ENCODE measurements around the gene PRR36.

GRCh38 chr19:7829561-7830271 is 44.5 kb downstream of the PRR36 start, which contains the start of gene EVI5L:
- TF ChIP-seq CTCF (IDR thresholded peaks at IDR 0.05) (peak in 1 of 3 experiments; percentile 22), POLR2A (IDR thresholded peaks at IDR 0.05; ENCODE audit: low read depth) (no peak), EP300 (IDR thresholded peaks at IDR 0.05) (no peak), POLR2AphosphoS5 (IDR thresholded peaks at IDR 0.05) (peak; percentile 69 to 75)

Measured in esophagus muscularis mucosa (tissue), 4 donors.